HEK293T (cell line): ENCODE results near the gene OAS2.

Experiments used
- BHLHE40 ChIP-seq: fragments of 450-650 bp; IDR thresholded peaks from 2 replicates; pipeline ENCODE4 v1.6.1; 2016; ENCODE audit warnings: mild to moderate bottlenecking, moderate library complexity, borderline replicate concordance
- FOXK2 ChIP-seq: fragments of 450-650 bp; IDR thresholded peaks from 2 replicates; pipeline ENCODE4 v1.6.1; 2016; ENCODE audit warnings: mild to moderate bottlenecking
- FOXM1 ChIP-seq: fragments of 450-650 bp; IDR thresholded peaks from 2 replicates; pipeline ENCODE4 v1.6.1; 2017; ENCODE audit warnings: mild to moderate bottlenecking, borderline replicate concordance
- HDGF ChIP-seq: fragments of 450-650 bp; IDR thresholded peaks from 2 replicates; pipeline ENCODE4 v1.6.1; 2017; ENCODE audit warnings: antibody characterized with exemption, borderline replicate concordance
- SP1 ChIP-seq: fragments of 450-650 bp; IDR thresholded peaks from 2 replicates; pipeline ENCODE4 v1.6.1; 2017
- SUZ12 ChIP-seq: fragments of 450-650 bp; IDR thresholded peaks from 2 replicates; pipeline ENCODE4 v1.6.1; 2016; ENCODE audit warnings: mild to moderate bottlenecking
- ZNF384 ChIP-seq: fragments of 450-650 bp; IDR thresholded peaks from 2 replicates; pipeline ENCODE4 v1.6.1; 2016

DNA sequence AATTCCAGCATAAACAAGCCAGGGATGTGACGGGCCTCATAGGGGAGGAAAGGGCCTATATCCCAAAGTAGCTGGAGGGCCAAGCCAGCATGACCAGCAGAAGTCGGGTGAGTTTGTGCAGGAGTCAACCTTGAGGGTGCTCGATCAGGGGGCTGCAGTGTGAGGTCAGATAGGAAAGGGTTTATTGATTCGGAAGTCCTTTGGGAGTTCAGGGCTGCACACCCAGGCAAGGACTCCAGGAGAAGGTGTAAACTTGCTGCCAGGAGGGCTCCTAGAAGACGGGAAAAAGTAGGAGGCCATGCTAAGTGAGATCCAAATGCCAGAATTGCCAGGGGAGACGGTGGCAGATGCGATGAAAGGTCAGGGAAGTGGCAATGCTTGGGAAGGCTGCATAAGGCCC, 3.4 kb upstream of the OAS2 start:
- TF ChIP-seq BHLHE40 (no peak), HDGF (no peak), SP1 (no peak), ZNF384 (no peak), FOXK2 (no peak), SUZ12 (no peak), FOXM1 (no peak)
